BLaER1 (cell line): Measurements from ENCODE around the gene CLHC1.
A peak's percentile ranks its signal among the peaks of the same experiment; 100 is the strongest.

Experiments
- H3K27ac ChIP-seq: shearing (Covaris generic); formaldehyde crosslinking; 2 replicates; pipeline ENCODE4 v1.8.1; 2022
- H3K27me3 ChIP-seq: shearing (Covaris generic); formaldehyde crosslinking; 2 replicates; pipeline ENCODE4 v1.8.1; 2022
- H3K36me3 ChIP-seq: shearing (Covaris generic); formaldehyde crosslinking; 2 replicates; pipeline ENCODE4 v1.8.1; 2022
- H3K4me1 ChIP-seq: shearing (Covaris generic); formaldehyde crosslinking; 2 replicates; pipeline ENCODE4 v1.8.1; 2022
- H3K4me2 ChIP-seq: shearing (Covaris generic); formaldehyde crosslinking; 2 replicates; pipeline ENCODE4 v1.8.1; 2022
- H3K4me3 ChIP-seq: shearing (Covaris generic); formaldehyde crosslinking; 2 replicates; pipeline ENCODE4 v1.8.1; 2022
- H3K9ac ChIP-seq: shearing (Covaris generic); formaldehyde crosslinking; 2 replicates; pipeline ENCODE4 v1.8.1; 2022
- H3K9me3 ChIP-seq: shearing (Covaris generic); formaldehyde crosslinking; 2 replicates; pipeline ENCODE4 v1.8.1; 2022
- H4K20me1 ChIP-seq: shearing (Covaris generic); formaldehyde crosslinking; 2 replicates; pipeline ENCODE4 v1.8.1; 2022
- Cebpa-rat ChIP-seq: shearing (Covaris generic); IDR thresholded peaks from 2 replicates; pipeline ENCODE4 v1.8.1; 2022

Gene CLHC1

DNA sequence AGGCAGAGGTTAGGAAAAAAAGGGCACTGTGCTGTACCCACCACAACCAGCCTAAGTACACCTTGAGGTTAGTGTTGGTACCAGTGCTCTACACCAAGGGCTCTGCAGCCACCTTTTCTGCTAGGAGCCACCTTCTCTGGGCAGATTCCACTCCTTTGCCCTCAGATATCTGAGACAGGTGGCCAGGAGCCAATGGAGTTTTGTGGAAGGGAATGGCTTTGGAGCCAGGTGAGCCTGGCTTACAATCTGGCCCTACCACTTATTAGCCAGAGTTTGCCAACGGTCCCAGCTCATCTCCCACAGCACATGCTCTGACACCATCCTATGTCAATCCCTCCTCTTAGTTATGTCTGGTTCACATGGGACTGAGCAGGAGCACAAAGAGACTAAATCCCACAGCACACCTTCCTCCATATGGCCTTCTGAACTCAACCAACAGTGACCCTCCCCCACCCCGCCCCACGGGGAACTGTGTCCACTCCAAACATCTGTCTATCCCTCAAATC is 77.5 kb downstream of the CLHC1 start:
- no peak for TF ChIP-seq Cebpa-rat
- Histone ChIP-seq H3K27me3 (no peaks in the 10 kb centered on the region), H3K36me3 (no peaks in the 10 kb centered on the region), H3K4me3 (no peak overlapping the region), H4K20me1 (no peaks in the 10 kb centered on the region), H3K27ac (no peak overlapping the region), H3K4me2 (no peak overlapping the region), H3K4me1 (peaks cover 48% of the 10 kb centered on the region), H3K9me3 (no peaks in the 10 kb centered on the region), H3K9ac (no peak overlapping the region)

DNA sequence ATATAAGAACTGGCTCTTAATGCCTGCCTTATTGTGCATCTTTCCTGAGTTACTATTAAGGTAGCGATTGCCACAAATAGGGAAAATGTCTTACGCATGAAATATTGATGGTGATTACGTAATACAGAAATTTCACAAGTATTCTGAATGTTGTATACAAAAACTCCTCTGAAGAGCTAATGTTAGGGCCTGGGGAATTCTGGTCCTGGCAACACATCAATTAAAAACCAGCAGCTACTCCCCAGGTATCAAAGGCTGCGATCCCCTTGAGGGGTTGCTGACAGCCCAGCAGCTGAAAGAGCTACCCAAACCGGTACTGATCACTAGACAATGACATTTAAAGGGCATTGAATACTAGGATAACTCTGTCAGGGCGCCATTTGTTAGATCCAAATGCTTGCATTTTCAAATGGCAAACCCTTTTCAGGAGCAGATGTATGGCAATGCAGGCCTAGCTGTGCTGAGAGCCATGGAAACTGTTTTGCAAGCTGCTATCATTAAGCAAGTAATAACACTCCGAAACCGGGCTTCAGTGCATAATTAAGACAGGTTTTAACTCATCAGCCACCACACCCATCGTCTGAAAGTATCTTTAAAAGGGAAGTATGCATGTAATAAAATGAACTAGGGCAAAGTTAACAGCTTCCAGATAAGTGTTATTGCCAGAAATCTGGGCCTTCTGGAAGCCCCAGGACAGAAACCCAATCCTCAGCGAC is 78.4 kb downstream of the CLHC1 start:
- H3K4me2 ChIP-seq: peak overlapping the region; percentile 60; the same call in 1 of the 2 replicates

DNA sequence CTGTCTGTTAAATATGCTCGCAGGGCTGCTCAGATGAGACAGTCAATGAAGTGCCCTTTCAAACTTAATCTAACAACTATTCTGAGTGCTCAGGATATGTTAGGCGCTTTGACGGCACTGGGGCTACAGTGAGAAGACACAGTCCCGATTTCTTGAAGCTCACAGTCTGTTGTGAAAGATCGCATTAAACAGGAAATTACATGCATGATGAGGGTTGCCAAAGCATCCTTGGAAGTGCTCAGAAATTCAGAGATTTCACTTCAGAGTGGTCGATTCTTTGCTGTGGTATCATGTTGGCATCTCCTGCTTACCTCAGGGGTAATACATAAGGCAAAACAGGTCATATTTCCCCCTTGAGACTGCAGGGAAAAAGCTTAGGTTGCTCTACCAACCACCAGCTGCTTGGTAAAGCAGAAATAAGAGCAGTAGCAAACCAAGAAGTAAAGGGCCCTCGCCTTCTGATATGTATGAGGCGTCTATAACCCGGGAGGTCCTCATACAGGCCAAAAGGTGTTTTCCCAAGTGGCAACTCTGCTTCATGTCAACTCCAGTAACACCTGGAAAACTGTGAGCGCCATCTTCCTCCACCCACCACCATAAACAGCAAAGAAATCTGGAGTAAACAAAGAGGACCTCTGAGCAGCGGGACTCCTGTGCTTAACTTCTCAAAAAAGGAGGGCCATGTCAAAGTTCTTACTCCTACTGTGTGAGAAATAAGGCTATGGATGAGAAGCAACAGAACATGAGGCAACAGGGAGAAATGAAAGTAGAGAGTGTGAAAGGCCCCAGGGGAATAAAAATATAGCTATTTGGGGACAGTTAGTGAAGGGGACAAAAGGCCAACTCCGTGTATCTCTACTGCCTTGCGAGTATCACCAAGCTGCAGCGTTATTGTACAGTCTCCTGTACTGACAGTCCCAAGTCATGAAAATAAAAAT is 79.3 kb downstream of the CLHC1 start:
- H3K36me3 ChIP-seq: no peaks in the 10 kb centered on the region
- H3K4me3 ChIP-seq: no peak overlapping the region
- H3K9me3 ChIP-seq: no peaks in the 10 kb centered on the region
- peak overlapping the region; percentile 60 for H3K4me2 ChIP-seq
- no peaks in the 10 kb centered on the region for H4K20me1 ChIP-seq
- no peak for TF ChIP-seq Cebpa-rat
- H3K27me3 ChIP-seq: no peaks in the 10 kb centered on the region
- peaks cover 29% of the 10 kb centered on the region for H3K4me1 ChIP-seq
- no peak overlapping the region for H3K9ac ChIP-seq
- H3K27ac ChIP-seq: peak overlapping the region; percentile 24; the same call in 1 of the 2 replicates

More for the DNA sequence above, 78.4 kb downstream of the CLHC1 start:
- peak; percentile 86; the same call in 1 of the 2 replicates for TF ChIP-seq Cebpa-rat
- Histone ChIP-seq H4K20me1 (no peaks in the 10 kb centered on the region), H3K9ac (no peak overlapping the region), H3K27me3 (no peaks in the 10 kb centered on the region), H3K4me1 (peaks cover 39% of the 10 kb centered on the region), H3K9me3 (no peaks in the 10 kb centered on the region), H3K36me3 (no peaks in the 10 kb centered on the region), H3K27ac (no peak overlapping the region), H3K4me3 (no peak overlapping the region)

DNA sequence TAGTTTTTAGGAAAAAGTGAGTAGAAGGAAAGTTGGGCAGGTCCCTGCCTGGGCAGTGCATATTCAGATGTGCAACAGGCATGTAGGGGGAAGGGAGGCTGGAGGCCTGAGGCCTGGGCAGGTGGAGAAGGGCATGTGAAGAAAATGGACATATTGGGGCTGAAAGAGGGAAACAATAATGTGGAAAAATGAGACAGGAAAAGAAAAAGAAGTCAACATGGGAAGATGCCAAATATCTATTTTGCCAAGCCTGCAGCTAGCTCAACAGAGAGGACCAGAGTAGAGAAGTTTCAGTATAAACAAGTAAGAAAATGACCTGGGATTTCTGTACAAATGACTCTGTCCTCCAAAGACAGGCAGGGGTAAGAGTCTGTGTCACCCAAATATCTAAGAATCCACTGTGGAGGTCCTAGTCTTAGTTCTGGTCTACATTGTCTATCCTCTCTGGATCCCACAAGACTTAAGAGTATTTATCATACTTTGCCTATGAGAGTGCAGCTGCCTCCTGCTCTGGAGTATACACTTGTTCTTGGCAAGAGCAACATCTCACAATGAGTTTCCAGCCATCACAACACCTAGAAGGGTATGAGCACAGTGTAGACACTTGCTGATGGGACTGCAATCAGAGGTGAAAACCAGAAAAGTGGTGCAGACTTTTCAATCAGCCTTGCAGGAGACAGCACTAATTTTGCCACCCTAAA is 80.2 kb downstream of the CLHC1 start:
- Histone ChIP-seq H3K36me3 (no peaks in the 10 kb centered on the region), H4K20me1 (no peaks in the 10 kb centered on the region), H3K4me1 (peaks cover 21% of the 10 kb centered on the region), H3K4me3 (no peak overlapping the region), H3K4me2 (peak overlapping the region; percentile 60), H3K27me3 (no peaks in the 10 kb centered on the region), H3K9ac (no peak overlapping the region), H3K27ac (no peak overlapping the region), H3K9me3 (no peaks in the 10 kb centered on the region)
- no peak for TF ChIP-seq Cebpa-rat

DNA sequence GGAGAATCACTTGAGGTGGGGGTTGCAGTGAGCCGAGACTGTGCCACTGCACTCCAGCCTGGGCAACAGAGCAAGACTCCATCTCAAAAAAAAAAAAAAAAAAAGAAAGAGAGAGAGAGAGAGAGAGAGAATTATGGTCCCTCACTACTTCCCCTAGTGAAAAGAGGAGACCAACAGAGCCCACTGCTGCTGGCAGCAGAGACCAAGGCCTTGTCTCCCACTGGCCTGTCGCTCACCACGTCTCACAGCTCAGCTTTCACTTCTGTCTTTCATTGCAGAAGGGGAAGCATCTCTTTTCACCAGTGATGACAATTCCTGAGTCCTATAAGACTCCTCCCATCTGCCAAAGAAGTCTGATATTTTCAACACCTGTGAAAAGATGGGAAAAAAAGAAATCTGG is 81.3 kb downstream of the CLHC1 start:
- Histone ChIP-seq H3K4me1 (peaks cover 21% of the 10 kb centered on the region), H3K9me3 (no peaks in the 10 kb centered on the region), H4K20me1 (no peaks in the 10 kb centered on the region), H3K36me3 (no peaks in the 10 kb centered on the region), H3K27ac (no peak overlapping the region), H3K4me3 (no peak overlapping the region), H3K9ac (no peak overlapping the region), H3K4me2 (no peak overlapping the region), H3K27me3 (no peaks in the 10 kb centered on the region)
- no peak for TF ChIP-seq Cebpa-rat

DNA sequence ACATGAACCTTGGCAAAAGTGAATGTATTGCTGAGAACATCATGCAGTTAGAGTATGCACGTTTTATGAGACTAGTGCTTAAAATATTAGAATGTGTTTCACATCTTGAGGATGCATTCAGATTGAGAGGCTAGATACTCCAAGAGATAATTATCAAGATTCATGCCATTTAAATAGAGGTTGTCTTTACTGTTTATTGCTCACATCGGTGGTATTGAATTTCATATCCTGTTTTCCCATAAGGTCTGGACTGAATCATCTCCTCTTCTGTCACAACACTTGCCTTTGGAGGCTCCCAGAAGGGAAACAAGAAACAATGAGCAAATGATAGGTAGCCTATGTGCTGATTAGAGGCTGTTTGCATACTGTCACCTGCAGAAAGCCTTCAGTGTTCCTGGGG is 83.8 kb downstream of the CLHC1 start:
- Histone ChIP-seq H3K27ac (no peak overlapping the region), H3K4me1 (peaks cover 14% of the 10 kb centered on the region), H3K9me3 (no peaks in the 10 kb centered on the region), H3K36me3 (no peaks in the 10 kb centered on the region), H4K20me1 (no peaks in the 10 kb centered on the region), H3K4me2 (no peak overlapping the region), H3K9ac (no peak overlapping the region), H3K27me3 (no peaks in the 10 kb centered on the region), H3K4me3 (no peak overlapping the region)
- no peak for TF ChIP-seq Cebpa-rat

DNA sequence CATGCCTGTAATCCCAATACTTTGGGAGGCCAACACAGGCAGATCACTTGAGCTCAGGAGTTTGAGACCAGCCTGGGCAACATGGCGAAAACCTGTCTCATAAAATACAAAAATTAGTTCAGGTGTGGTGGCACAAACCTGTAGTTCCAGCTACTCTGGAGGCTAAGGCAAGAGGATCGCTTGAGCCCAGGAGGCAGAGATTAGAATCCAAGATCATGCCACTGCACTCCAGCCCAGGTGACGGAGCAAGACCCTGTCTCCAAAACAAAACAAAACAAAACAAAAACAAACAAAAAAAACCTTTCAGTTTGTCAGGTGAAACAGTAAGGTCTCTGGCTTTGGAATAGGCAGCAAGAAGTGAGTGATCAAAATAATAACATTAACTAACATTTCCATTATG is 84.6 kb downstream of the CLHC1 start:
- Histone ChIP-seq H3K9ac (no peak overlapping the region), H3K27me3 (no peaks in the 10 kb centered on the region), H3K27ac (no peak overlapping the region), H3K9me3 (no peaks in the 10 kb centered on the region), H3K4me1 (peaks cover 7% of the 10 kb centered on the region), H4K20me1 (no peaks in the 10 kb centered on the region), H3K4me2 (no peak overlapping the region), H3K36me3 (no peaks in the 10 kb centered on the region), H3K4me3 (no peak overlapping the region)
- no peak for TF ChIP-seq Cebpa-rat

DNA sequence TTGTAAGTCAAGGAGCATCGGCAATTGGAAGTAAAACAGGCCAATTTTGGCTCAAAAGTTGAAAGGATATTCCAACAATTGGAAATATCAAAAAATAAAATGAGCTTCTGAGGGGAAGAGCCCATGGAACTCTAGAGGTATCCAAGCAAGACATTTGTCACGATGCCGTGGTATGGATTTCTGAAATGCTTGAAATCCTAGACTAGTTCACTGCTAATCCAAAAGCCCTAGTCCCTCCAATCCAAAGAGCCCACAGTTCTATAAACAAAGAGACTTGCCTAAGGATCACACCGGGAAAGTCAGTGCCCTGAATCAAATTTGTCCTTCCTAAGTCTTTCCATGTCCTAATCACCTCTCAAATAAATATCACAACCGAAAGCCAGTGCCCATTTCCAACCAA is 85.1 kb downstream of the CLHC1 start:
- Histone ChIP-seq H3K9me3 (no peaks in the 10 kb centered on the region), H4K20me1 (no peaks in the 10 kb centered on the region), H3K36me3 (no peaks in the 10 kb centered on the region), H3K4me2 (no peak overlapping the region), H3K27ac (no peak overlapping the region), H3K4me3 (no peak overlapping the region), H3K4me1 (peaks cover 2% of the 10 kb centered on the region; the same call in 1 of the 2 replicates), H3K9ac (no peak overlapping the region), H3K27me3 (no peaks in the 10 kb centered on the region)
- TF ChIP-seq Cebpa-rat: no peak

DNA sequence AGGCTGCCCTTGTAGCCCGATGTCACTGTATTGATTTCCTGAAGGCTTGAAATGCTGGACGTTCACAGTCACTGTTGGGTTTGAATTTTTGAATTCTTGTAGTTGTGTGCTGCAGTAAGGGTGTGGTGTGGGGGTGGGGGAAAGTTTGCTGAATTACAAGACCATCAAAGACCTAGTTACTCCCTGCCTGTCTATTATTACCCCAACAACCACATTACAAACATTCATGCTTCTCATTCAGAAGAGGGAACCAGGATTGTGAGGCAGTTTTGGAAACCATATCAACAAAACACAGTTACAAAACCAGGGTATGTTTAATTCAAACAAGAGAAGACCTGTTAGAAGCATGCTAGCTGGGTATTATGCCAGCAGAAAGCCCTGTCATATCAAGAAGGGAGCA is 85.8 kb downstream of the CLHC1 start:
- Histone ChIP-seq H3K4me1 (no peaks in the 10 kb centered on the region), H3K4me2 (no peak overlapping the region), H3K36me3 (no peaks in the 10 kb centered on the region), H3K9me3 (no peaks in the 10 kb centered on the region), H4K20me1 (no peaks in the 10 kb centered on the region), H3K27ac (no peak overlapping the region), H3K27me3 (no peaks in the 10 kb centered on the region), H3K4me3 (no peak overlapping the region), H3K9ac (no peak overlapping the region)
- no peak for TF ChIP-seq Cebpa-rat
